IPS-18a (cell line): ENCODE measurements around the gene DDX39A.
"Not testable (repeated sequence)": the region's sequence is repeated elsewhere in the genome, so short reads cannot be mapped to it uniquely, and the experiment has no call there.

Experiments
- H3K27ac ChIP-seq: one replicate; pipeline ENCODE4 v1.5.1; 2013; ENCODE audit warnings: low read length
- H3K27me3 ChIP-seq: one replicate; pipeline ENCODE4 v1.6.1; 2013; ENCODE audit warnings: mild to moderate bottlenecking, low read length; ENCODE audit not compliant: control insufficient read depth, insufficient read depth
- H3K36me3 ChIP-seq: one replicate; pipeline ENCODE4 v1.6.1; 2013; ENCODE audit warnings: low read depth, low read length; ENCODE audit not compliant: control insufficient read depth
- H3K4me1 ChIP-seq: one replicate; pipeline ENCODE4 v1.6.1; 2013; ENCODE audit warnings: low read depth, low read length; ENCODE audit not compliant: control insufficient read depth
- H3K4me3 ChIP-seq: one replicate; pipeline ENCODE4 v1.5.1; 2013; ENCODE audit warnings: low read length
- H3K9ac ChIP-seq: one replicate; pipeline ENCODE4 v1.6.1; 2013; ENCODE audit warnings: mild to moderate bottlenecking, low read length, moderate library complexity
- H3K9me3 ChIP-seq: one replicate; pipeline ENCODE4 v1.6.1; 2013; ENCODE audit warnings: low read depth, low read length; ENCODE audit not compliant: control insufficient read depth

Gene DDX39A

DNA sequence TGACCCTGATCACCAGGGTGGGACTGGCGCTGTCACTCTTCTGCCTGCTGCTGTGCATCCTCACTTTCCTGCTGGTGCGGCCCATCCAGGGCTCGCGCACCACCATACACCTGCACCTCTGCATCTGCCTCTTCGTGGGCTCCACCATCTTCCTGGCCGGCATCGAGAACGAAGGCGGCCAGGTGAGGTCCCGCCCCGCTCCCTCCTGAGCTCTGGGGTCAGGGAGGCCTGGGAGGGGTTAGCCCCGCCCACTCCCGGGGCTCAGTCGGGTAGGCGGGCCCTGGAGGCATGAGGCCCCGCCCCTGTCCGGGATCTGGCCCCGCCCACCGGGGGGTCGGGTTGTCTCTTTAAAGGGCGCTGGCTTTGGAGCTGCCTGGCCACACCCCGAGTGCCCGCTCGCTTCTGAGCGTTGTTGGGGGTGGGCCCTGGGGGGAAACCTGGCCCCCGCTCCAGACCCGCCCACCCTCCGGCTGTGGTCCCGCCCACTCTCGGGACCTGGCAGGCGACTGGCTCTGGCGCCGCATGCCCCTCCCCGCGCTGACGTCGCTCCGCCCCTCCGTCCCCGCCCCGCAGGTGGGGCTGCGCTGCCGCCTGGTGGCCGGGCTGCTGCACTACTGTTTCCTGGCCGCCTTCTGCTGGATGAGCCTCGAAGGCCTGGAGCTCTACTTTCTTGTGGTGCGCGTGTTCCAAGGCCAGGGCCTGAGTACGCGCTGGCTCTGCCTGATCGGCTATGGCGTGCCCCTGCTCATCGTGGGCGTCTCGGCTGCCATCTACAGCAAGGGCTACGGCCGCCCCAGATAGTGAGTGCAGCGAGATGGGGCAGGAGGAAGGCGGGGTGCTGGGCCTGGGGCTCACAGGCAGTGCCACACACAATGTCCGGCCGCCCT is 13.1 kb downstream of the DDX39A start:
- Histone ChIP-seq H3K27me3 (no peaks in the 10 kb centered on the region), H3K9ac (peak overlapping the region; percentile 4), H3K9me3 (no peaks in the 10 kb centered on the region), H3K36me3 (peaks cover 42% of the 10 kb centered on the region), H3K27ac (no peak overlapping the region), H3K4me3 (peak overlapping the region; percentile 45), H3K4me1 (no peaks in the 10 kb centered on the region)

DNA sequence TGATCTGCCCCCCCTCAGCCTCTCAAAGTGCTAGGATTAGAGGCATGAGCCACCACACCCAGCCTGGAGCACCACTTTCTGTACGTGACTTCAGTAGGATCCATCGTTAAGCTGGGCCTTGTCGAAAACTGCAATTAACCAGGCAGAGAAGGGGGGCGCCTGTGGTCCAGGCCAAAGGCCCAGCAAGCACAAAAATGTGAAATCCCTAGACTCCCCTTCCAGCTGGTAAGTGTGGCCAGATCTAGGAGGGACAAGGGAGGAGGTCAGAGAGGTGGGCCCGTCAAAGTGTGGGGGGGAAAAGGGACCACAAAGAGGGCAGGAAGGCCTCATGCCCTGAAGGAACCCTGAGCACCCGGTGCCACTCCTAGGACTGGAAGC is 13.8 kb downstream of the DDX39A start:
- H3K4me1 ChIP-seq, result no peaks in the 10 kb centered on the region
- peak overlapping the region; percentile 45 for H3K4me3 ChIP-seq
- H3K9me3 ChIP-seq, result no peaks in the 10 kb centered on the region
- peak overlapping the region; percentile 3 for H3K9ac ChIP-seq
- no peaks in the 10 kb centered on the region for H3K27me3 ChIP-seq
- H3K27ac ChIP-seq, result no peak overlapping the region
- H3K36me3 ChIP-seq, result peaks cover 36% of the 10 kb centered on the region

DNA sequence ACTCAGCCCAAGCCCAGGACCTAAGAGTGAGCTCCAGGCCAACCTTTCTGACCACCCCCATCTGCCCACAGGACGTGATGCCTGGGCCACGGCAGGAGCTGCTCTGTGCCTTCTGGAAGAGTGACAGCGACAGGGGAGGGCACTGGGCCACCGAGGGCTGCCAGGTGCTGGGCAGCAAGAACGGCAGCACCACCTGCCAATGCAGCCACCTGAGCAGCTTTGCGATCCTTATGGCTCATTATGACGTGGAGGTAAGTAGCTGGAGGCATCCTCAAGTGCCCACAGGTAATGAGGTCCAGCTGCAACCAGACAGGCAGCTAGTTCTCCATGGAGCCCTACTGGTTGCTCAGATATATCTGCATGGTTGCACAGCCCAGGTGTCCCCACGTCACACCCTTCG is 14.8 kb downstream of the DDX39A start:
- H3K27me3 ChIP-seq, result no peaks in the 10 kb centered on the region
- no peak overlapping the region for H3K27ac ChIP-seq
- no peaks in the 10 kb centered on the region for H3K9me3 ChIP-seq
- H3K9ac ChIP-seq, result no peak overlapping the region
- H3K36me3 ChIP-seq, result peaks cover 25% of the 10 kb centered on the region
- H3K4me3 ChIP-seq, result no peak overlapping the region
- H3K4me1 ChIP-seq, result no peaks in the 10 kb centered on the region

DNA sequence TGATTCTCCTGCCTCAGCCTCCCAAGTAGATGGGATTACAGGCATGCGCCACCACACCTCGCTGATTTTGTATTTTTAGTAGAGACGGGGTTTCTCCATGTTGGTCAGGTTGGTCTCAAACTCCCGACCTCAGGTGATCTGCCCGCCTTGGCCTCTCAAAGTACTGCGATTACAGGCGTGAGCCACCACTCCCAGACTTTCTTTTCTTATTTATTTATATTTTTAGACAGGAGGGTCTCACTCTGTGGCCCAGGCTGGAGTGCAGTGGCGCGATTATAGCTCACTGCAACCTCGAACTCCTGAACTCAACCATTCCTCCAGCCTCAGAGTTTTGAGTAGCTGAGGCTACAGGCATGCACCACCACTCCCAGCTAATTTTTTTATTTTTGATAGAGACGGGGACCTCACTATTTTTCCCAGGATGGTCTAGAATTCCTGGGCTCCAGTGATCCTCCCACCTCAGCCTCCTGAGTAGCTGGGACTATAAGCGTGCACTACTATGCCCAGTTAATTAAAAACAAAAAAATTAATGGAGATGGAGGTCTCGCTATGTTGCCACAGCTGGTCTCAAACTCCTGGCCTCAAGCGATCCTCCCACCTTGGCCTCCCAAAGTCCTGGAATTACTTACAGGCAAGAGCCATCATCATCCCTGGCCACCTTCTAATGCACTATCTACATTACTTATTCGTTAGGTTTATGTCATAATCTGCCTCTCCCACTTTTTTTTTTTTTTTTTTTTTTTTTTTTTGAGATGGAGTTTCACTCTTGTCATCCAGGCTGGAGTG is 15.8 kb downstream of the DDX39A start:
- H3K4me1 ChIP-seq, H3K27ac ChIP-seq, H3K9ac ChIP-seq, H3K27me3 ChIP-seq, H3K4me3 ChIP-seq, H3K9me3 ChIP-seq: not testable (repeated sequence)
- H3K36me3 ChIP-seq, result peaks cover 16% of the 10 kb centered on the region

DNA sequence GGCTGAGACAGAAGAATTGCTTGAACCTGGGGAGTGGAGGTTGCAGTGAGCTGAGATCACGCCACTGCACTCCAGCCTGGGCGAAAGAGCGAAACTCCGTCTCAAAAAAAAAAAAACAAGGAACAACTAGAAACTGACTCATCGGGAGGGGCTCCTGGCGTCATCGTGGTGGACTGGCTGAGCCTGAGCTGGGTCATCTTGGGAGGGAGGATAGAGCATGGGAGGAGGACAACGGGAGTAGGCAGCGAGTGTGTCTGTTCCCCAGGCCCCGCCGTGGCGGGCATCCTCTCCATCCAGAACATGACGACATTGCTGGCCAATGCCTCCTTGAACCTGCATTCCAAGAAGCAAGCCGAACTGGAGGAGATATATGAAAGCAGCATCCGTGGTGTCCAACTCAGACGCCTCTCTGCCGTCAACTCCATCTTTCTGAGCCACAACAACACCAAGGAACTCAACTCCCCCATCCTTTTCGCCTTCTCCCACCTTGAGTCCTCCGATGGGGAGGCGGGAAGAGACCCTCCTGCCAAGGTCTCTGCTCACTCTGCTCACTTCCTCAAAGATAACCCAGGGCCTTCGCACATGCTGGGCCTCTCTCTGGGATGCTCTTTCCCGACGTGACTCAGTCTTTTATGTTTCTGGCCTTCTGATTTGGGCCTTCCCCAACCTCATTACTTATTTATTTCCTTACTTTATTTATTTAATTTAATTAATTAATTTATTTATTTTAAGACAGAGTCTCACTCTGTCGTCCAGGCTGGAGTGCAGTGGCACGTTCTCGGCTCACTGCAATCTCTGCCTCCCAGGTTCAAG is 16.6 kb downstream of the DDX39A start:
- Histone ChIP-seq H3K27me3 (no peaks in the 10 kb centered on the region), H3K9ac (no peak overlapping the region), H3K27ac (no peak overlapping the region), H3K9me3 (no peaks in the 10 kb centered on the region), H3K4me1 (no peaks in the 10 kb centered on the region), H3K4me3 (no peak overlapping the region), H3K36me3 (peaks cover 8% of the 10 kb centered on the region)

DNA sequence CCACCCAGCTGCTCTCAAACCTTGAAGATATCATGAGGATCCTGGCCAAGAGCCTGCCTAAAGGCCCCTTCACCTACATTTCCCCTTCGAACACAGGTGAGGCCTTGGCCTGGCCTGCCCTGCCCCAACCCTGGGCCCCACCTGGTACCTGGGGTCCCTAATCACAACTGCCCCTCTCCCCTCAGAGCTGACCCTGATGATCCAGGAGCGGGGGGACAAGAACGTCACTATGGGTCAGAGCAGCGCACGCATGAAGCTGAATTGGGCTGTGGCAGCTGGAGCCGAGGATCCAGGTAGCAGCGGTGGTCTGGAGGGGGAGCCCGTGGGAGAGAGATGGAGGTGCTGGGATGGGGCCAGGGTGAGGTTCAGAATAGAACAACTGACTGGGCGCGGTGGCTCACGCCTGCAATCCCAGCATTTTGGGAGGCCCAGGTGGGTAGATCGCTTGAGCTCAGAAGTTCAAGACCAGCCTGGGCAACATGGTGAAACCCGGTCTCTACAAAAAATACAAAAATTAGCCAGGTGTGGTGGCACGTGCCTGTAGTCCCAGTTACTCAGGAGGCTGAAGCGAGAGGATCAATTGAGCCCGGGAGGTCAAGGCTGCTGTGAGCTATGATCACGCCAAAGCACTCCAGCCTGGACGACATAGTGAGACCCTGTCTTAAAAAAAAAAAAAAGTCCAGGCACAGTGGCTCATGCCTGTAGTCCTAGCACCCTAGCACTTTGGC is 17.5 kb downstream of the DDX39A start:
- Histone ChIP-seq H3K9me3 (no peaks in the 10 kb centered on the region), H3K4me3 (no peak overlapping the region), H3K27me3 (no peaks in the 10 kb centered on the region), H3K4me1 (no peaks in the 10 kb centered on the region), H3K27ac (no peak overlapping the region), H3K9ac (no peak overlapping the region), H3K36me3 (no peaks in the 10 kb centered on the region)

DNA sequence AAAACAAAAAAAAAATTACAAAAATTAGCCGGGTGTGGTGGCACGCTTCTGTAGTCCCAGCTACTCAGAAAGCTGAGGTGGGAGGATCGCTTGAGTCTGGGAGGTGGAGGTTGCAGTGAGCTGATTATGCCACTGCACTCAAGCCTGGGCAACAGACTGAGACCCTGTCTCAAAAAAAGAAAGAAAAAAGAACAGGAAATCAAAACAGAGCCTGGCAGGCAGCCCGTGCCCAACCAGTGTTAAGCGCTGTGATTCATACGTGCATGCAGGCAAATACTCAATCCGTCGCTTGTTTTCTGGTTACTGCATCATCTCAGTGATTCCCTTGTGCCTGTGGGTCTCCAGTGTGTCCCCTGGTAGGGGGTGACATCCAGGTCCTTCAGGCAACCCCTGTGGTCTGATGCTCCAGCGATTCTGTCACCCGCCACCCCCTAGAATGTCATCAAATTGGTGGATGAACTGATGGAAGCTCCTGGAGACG is 18.1 kb downstream of the DDX39A start:
- Histone ChIP-seq H3K4me3 (no peak overlapping the region), H3K36me3 (no peaks in the 10 kb centered on the region), H3K27me3 (no peaks in the 10 kb centered on the region), H3K27ac (no peak overlapping the region), H3K9ac (no peak overlapping the region), H3K4me1 (no peaks in the 10 kb centered on the region), H3K9me3 (no peaks in the 10 kb centered on the region)

DNA sequence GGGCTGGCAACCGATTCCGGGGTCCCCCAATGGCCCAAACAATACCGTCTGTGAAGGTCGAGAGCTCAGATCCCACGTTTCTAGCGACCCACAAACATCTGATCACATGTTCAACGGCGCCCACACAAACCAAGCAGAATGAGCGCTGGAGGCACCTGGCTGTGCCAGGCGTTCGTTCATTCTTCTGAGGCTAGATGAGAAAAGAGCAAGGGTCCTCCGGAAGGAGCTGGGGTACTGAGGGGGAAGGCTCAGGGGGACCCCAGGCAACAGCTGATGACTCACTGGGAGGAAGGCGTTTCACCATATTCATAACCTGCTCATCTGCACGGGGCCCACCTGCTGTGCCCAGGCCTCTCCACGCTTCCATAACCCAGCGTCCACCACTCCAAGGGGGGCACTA is 22.0 kb downstream of the DDX39A start:
- not testable (repeated sequence) for H3K36me3 ChIP-seq, H3K4me1 ChIP-seq, H3K27ac ChIP-seq, H3K9me3 ChIP-seq, H3K9ac ChIP-seq, H3K4me3 ChIP-seq, H3K27me3 ChIP-seq

DNA sequence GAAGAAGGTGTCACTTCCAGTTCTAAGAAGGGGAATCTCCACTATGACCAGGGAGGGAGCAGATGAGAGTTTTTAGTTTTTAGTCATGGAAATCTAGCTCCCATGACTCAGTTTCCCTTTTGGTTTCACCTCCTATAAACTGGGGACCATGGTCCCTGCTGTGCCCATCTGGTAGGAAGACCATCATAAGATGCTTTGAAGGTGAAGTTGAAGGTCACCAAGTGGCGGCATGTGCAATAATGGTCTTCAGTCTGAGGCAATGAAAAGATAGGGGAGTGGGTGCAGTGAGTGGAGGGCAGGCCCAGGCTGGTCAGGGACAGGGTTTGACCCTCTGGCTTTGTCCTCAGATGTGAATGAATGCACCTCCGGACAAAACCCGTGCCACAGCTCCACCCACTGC is 22.4 kb downstream of the DDX39A start:
- not testable (repeated sequence) for H3K27ac ChIP-seq, H3K27me3 ChIP-seq, H3K36me3 ChIP-seq, H3K4me3 ChIP-seq, H3K4me1 ChIP-seq, H3K9ac ChIP-seq, H3K9me3 ChIP-seq

DNA sequence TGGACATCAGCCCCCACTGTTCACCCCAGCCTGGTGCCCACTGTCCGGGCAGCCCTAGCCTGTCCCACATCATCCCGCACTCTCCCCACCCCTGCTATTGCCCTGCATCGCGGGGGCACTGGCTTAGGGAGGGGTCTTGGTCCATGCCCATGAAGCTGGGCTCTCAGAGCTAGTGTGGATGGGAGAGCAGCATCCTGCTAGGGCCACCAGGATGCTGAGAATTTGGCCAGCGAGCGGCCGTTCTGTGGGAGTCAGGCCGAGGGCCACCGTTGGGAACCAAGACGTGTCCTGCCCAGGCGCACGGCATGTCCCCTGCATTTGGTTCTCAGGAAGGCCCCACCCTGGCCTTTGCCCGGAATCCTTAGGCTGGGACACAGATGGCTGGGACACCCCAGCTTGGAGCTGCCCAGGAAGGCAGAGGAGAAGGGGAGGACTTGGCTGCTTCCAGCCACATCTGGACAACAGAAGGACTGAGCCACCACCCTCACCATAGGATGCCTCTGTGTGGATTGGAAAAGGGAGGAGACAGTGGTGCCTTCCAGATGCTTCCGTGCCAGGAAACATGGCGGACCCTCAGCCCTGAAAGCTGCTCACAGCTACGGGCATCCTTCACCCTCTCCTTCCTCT is 23.3 kb downstream of the DDX39A start:
- no peaks in the 10 kb centered on the region for H3K27me3 ChIP-seq
- H3K9ac ChIP-seq, result no peak overlapping the region
- no peaks in the 10 kb centered on the region for H3K36me3 ChIP-seq
- H3K4me1 ChIP-seq, result no peaks in the 10 kb centered on the region
- H3K9me3 ChIP-seq, result no peaks in the 10 kb centered on the region
- no peak overlapping the region for H3K27ac ChIP-seq
- H3K4me3 ChIP-seq, result no peak overlapping the region
